GM03348 (cell line): ENCODE data around the gene UCK2.

Experiments used
- DNase-seq: peaks from one replicate; pipeline ENCODE4 v3.0.0; 2012; ENCODE audit warnings: low spot score

UCK2 gene

GRCh38 chr1:165834229-165834628, 6.8 kb downstream of the UCK2 start:
- no peak for DNase-seq

- no peak for DNase-seq
Observed at GRCh38 chr1:165834881-165835280, 7.5 kb downstream of the UCK2 start.

DNA sequence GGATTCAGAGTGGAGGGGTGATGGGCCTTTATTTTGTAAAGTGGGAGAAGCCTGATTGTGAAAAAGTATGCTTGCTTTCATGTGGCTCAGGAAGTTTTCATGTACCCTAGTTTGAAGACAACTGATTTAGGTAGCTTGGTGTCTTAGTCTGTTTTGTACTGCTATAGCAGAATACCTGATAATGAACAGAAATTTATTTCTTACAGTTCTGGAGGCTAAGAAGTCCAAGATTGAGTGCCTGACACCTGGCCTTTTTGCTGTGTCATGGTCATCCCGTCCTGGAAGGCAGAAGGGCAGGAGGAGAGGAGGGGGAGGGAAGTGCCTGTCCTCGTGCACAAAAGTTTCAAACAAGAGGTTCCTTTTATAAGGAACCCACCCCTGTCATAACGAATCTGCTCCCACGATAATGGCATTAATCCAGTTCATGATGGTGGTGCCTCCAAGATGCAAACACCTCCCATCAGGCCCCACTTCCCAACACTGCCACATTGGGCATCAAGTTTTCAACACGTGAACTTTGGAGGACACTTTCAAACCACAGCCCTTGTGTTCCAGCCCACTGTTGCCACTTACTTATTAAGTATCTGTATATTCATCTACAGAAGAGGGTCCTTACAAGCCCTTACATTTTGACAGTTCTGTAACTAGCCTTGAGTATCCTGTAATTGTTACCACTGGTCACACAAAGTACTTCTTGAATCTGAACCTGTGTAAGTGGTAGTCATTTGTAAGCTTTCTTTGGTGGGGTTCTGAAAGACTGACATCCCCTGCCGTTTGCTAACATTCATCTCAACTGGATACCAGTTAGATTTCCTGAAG, 9.5 kb downstream of the UCK2 start:
- DNase-seq: no peak

DNA sequence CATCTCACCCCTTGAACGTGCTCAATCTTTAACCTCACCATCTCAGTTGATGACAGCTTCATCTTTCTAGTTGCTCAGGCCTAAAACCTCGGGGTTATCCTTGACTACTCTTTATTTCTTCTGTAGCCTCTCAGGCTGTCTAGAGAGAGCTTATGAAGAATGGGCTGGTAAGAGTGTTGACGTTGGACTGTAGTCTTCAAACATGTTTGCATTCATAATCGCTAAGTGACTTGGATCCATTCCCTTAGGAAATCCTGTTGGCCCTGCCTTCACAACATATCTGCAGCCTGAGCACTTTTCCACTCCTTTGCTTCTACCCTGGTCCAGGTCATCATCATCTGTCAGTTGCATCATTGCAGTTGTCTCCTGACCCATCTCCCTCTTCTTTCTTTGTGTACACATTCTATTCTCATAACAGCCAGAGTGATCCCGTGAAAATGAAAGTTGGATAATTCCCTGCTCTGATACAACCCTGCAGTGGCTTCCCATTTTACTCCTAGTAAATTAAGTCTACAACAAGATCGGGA, 10.5 kb downstream of the UCK2 start:
- no peak for DNase-seq

GRCh38 chr1:165840423-165840822, 13.0 kb downstream of the UCK2 start:
- no peak for DNase-seq

DNA sequence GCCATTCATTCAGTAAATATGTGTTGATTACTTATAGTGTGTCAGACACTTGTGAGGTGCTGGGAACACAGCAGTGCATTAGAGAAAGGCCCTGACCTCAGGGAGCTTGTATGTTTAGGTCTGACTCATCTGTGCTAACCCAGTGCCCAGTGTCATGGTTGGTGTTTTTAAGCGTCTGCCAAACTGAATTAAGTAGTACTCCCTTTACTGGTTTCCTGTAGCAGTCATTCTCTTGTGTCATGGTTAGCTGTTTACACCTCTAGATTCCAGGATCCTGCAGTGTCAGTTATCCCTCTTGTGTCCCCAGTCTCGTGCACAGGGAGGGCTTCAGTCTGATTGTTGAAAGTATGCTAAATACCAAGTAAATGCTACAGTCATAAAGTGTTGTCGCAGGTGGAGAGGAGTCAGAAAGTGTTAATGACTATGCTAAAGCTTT, 14.2 kb downstream of the UCK2 start:
- no peak for DNase-seq

DNA sequence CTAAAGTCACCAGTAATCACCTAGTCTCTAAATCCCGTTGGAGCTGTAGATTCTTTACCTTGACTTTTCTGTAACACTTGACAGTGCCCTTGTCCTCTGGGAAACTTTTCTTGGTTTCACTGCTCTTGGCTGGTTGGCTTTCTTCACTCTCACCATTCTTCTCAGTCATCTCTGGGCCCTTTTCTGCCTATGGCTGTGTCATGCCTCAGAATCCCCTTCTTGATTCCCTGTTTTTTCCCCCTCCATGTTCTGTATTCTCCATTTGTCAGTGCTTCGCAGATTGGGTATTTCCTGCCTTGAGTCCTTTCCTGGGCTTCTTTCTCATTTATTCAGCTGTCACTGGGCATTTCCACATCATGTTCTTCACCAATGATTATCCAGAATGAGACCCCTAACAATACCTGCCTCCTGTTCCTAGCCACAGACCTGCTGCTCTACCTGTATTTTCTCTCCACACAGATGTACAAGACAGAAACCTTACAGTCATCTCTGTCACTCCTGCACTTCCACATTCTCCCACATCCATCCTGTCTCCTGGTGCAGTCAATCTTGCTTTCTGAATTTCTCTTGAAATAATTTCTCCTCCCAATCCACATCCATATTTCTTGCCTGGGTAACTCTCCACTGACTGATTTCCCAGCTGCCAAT, 14.7 kb downstream of the UCK2 start:
- DNase-seq: no peak

DNA sequence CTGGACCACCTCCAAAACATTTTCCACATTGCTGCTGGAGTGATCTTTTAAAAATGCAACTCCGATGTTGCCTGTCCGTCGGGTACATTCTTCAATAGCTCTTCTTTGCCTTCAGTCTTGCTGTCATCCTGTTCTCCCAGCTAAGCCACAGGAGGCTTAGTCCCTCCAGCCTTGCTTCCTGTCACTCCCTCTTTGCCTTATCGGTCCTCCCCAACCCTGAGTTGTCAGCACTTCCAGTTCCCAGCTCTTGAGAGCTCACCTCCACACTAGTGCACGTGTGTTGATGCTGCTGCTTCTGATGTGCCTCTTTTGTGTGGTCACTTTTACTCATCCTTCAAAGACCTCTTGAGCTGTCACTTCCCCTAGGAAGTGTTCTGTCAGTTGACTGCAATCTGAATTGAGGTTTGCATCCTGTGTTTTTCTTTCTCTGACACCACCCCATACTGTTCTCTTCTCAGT, 15.3 kb downstream of the UCK2 start:
- DNase-seq: peak; percentile 37

GRCh38 chr1:165843304-165843703, 15.9 kb downstream of the UCK2 start:
- DNase-seq: no peak

GRCh38 chr1:165844114-165844798, 16.8 kb downstream of the UCK2 start:
- DNase-seq: no peak

DNA sequence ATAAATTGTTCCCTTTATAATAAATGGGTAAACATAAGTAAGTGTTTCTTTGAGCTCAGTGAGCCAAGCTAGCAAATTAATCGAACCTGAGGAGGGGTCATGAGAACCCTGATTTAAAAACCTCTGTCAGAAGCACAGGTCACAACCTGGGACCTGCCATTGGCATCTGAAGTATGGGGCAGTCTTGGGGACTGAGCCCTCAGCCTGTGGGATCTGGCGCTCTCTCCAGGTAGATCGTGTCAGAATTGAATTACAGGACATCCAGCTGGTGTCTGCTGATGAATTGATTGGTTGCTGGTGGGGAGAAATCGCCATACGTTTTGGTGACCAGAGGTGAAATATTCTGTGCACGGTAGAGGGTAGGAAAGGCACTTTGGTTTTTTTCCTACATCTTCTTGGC, 17.5 kb downstream of the UCK2 start:
- DNase-seq: no peak

- DNase-seq: no peak
Observed at GRCh38 chr1:165845569-165845968, 18.2 kb downstream of the UCK2 start.

DNA sequence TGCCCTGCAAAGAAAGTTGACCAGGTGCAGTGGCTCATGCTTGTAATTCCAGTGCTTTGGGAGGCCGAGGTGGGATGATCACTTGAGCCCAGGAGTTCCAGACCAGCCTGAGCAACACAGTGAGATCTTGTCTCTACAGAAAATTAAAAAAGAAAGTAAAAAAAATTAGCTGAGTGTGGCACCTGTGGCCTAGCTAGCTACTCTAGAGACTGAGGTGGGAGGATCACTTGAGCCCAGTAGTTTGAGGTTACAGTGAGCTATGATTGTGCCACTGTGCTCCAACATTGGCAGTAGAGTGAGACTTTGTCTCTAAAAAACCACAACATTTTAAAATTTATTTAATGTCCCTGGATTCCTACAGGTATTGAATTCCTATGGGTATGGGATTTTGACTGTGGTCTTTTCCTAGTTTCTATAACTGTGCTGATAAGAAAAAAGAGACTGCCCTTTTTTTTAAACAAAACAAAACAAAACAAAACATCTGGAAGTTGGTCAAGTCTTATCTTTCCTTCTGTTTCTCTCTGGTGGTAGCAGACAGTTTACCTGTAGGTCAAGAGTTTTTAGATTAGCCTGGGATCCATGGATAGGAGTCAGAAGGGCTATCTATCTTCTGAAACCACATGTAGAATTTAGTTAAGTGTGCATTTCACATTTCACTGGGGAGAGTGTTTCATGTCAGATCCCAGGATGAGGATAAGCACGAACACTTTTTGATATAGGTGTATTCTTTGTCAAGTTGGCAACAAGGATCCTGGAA, 18.8 kb downstream of the UCK2 start:
- DNase-seq: no peak

DNA sequence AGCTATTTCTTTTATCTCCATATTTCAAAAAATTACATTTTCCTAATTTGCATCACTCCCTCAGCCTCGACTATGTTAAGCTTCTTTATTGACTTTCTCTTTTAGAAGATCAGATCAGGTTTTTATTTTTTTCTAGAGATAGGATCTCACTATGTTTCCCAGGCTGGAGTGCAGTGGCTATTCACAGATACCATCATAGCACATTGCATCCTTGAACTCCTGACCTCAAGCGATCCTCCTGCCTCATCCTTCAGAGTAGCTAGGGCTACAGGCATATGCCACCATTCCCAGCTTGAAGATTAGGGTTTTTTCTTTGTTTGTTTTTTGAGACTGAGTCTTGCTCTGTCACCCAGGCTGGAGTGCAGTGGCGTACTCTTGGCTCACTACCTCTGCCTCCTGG, 20.1 kb downstream of the UCK2 start:
- no peak for DNase-seq

DNA sequence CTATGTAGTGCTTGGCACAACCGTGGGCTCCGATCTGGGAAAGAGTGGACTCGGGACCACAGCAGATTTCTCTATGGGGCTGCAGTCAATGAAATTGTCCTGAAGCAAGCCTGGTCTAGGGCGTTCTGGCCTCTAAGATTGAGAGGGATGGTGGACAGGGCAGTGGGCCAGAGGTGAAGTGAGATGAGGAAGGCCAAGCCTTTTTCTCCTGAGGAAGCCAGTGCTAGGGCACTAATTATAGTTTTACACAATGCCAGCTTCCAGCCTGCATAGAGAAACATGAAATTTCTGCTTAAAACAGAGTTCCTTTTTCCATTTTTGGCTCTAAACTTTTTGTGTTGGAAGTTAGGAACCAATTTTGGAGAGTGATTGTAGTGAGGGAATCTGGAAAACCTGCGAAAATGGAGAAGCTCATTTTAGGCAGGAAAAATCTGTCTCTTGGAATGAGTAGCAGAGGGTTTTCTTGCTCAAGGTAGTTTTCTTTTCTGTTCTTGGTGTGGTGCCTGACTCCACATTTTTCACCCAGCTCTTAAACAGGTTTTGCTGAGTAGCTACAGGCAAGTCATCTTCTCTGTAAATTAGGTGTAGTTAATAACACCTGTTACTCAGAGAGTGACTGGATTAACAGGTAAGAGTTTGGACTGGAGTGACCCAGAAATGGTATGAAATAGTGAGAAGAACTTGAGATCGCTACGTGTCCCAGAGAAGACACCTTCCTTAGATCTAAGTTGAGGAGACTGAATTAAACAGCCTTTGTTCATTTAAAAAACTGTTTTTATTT, 22.1 kb downstream of the UCK2 start:
- DNase-seq: no peak

DNA sequence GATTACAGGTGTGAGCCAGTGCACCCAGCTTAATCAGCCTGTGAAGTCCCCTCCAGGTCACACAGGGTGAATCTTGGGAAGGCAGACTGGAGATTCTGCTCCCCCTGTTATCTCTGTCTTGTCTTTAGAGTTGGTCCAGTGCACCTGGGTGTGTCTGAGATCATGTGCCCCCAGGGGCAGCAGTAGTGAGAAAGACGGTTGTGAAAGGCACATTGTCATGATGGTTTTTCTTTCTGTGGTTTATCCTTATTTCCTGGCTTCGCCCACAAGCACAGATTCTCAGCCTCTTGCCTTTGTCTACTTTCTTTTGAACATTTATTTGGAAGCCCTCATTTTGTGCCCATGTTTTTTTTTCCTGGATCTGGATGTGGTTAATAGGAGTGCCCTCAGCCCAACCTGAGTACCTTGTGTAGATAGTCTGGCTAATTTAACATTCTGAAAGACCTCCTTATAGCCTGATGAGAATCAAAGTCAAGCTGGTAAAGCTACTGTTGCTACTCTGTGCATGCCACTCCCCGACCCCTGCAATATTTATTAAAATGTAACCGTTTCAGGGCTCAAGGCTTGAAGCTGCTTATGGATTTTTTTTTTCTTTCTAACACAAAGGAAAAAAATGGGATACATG, 23.7 kb downstream of the UCK2 start:
- DNase-seq: no peak

DNA sequence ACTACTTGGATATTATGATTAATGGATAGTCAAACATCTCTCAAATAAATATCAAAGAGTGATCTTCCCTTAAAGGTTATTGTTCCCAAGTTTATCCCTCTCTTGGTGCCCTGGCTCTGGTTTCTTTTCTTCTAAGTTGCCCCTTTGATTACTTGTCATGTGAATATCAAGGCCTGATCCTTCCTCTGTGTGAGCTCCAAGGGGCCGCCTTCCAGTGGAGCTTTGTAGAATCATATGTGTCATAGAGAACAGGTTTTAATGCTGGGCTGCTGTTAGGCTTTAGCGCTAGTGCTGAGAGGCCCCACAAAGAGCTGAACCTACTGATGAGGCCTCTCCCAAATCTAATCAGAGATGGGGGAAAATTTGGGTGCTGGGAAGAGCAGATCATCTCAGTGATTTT, 25.5 kb downstream of the UCK2 start:
- no peak for DNase-seq

DNA sequence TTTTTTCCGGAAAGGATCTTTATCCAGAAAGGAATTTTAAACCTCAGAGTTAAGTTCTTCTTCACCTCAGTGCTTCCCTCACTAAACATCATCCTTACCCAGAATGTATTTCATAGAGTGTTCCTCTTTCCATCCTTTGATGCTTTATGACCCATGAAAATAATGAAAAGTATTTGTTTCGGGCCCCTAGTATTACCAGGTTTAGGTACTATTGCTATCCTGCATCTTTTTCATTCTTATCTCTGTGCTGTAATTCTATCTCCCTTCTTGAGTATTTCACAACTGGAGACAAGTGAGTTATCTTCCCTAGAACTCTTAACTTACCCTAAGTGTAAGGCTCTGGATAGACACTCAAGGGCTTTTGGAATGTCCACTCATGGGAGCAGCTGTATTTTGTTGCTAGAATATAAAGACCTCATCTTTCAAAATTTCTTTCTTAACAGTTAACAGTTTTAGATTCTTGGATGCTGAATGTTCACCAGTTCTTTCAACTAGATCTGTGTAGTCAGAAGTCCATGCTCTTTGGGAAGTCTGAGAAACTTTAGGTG, 26.2 kb downstream of the UCK2 start:
- no peak for DNase-seq

DNA sequence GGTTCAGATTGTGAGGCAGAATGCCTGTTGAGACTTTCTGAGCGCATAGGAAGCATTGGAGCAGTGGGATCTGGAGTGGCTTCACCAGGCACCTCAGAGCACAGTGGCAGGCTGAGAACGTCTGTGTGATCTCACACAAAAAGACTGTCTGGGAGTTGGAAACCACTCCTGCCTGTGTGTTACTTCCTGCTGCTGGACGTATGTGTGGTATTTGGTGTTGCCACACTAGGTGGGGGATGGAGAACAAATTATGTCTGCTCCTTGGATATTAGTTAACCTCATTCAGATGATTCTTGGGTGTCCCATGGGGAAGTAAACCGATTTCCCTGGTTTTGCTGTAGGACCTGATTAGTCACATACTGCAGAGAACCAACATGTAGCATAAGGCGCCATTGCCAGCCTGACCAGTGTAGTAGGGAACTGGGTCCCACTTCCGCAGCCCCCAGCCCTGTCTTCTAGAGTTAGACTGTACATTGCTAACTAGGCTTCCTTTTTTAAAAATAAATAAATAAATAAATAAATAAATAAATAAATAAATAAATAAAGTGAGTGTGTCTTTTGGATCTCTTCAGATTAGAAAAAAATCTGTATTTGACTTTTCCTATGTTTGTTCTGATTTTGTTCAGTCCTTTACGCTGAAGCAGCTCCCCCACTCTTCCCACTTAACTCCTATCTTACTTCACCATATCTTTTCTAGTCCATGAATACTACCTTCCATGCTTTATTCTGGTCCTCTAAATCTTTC, 26.9 kb downstream of the UCK2 start:
- peak; percentile 90 for DNase-seq
